Measurements from ENCODE around the gene SOAT1. TPM values are rescaled to one million over a fixed set of nuclear protein-coding genes. Genes with fewer than 3 reads are reported as not detected.

Gene SOAT1
- total and polyA plus RNA-seq, 2 of the 4 experiments (the other 2 are of a cell fraction), result 19.5 to 19.8 TPM

DNA sequence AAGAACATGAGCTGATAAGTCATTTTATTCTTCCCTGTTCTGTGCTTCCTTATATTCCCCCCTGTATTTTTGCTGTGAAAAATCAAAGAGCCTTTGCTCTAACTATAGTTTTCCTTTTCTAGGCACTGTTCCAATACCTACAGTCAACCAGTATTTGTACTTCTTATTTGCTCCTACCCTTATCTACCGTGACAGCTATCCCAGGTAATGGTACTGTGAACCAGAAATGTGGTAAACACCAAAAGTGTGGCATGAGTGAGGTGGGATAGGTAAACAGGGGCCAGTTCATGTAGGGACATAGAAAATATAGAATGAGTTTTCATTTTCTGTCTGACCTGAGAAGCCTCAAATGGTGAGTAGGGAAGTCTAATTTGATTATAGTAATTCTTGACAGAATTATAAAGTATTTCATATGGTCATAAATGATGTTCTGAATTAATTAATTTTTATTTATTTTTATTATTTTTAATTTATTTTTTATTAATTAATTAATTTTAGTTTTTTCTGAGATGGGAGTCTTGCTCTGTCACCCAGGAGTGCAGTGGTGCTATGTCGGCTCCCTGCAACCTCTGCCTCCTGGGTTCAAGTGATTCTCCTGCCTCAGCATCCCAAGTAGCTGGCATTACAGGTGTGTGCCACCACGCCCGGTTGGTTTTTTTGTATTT is 49.3 kb downstream of the SOAT1 start:
- Histone ChIP-seq H3K27me3 (ENCODE audit: control insufficient read depth, insufficient read depth, low read length) (no peaks in the 10 kb centered on the region), H2BK120ac (ENCODE audit: low read depth, low read length) (no peak overlapping the region), H3K36me3 (ENCODE audit: control insufficient read depth, insufficient read depth, low read length) (peaks cover 33% of the 10 kb centered on the region), H2AFZ (replicated peaks; ENCODE audit: low read length, poor library complexity) (no peak overlapping the region), H3K79me1 (ENCODE audit: low read depth in 1 of 2, low read length in 2 of 2) (peaks cover 6 to 7% of the 10 kb centered on the region in 2 experiments; a peak in 2 of 4 replicates), H3K4me3 (ENCODE audit: insufficient read depth, low read depth, low read length) (no peak overlapping the region), H3K4me2 (ENCODE audit: low read depth, low read length) (no peak overlapping the region), H2BK20ac (ENCODE audit: low read depth, low read length) (no peak overlapping the region), H2AK9ac (replicated peaks; ENCODE audit: low read depth, low read length, poor library complexity) (no peak overlapping the region), H3K27ac (ENCODE audit: insufficient read depth, low read length) (no peak overlapping the region), H3K14ac (replicated peaks; ENCODE audit: low read depth, low read length) (no peak overlapping the region), H4K20me1 (ENCODE audit: insufficient read depth, low read length) (no peaks in the 10 kb centered on the region), H3K9me3 (ENCODE audit: control insufficient read depth, insufficient read depth, low read length) (no peaks in the 10 kb centered on the region), H3K4me1 (ENCODE audit: control insufficient read depth, insufficient read depth, low read length) (no peaks in the 10 kb centered on the region), H3K56ac (ENCODE audit: extremely low read depth, insufficient read depth, low read length) (no peak overlapping the region), H2BK5ac (ENCODE audit: low read depth, low read length, poor library complexity, severe bottlenecking) (no peak overlapping the region), H3K9ac (ENCODE audit: low read depth, low read length) (no peak overlapping the region), H2AK5ac (ENCODE audit: low read depth, low read length) (no peak overlapping the region), H3K4ac (ENCODE audit: low read depth, low read length) (no peak overlapping the region), H4K91ac (ENCODE audit: insufficient read depth, low read depth, low read length) (no peak overlapping the region), H3K23ac (ENCODE audit: low read depth, low read length) (no peak overlapping the region), H4K5ac (ENCODE audit: low read depth, low read length) (no peak overlapping the region), H3K9me1 (ENCODE audit: insufficient read depth, low read length) (no peaks in the 10 kb centered on the region), H3K18ac (ENCODE audit: low read depth, low read length) (no peak overlapping the region), H2BK15ac (ENCODE audit: low read depth, low read length) (no peak overlapping the region), H4K8ac (ENCODE audit: low read depth in 2 of 2, low read length in 2 of 2) (no peak overlapping the region)
- WGBS, 2 experiments (ENCODE audit: extremely low coverage in 2 of 2, insufficient read length in 1 of 2), result 87% methylated on average over 3 of the region's 4 CpGs; no CpG with 5 or more reads in 1 of the 2 experiments
- intact Hi-C loops (cut with micrococcal nuclease) (no loop called here), in situ Hi-C loops (cut with MboI; ENCODE audit: low sequenced_read_pairs) (no loop called here), dilution Hi-C loops (cut with HindIII; ENCODE audit: low sequenced_read_pairs, unreplicated experiment) (no loop called here)
- ATAC-seq (ENCODE audit: low read depth), result no peak
- CTCF ChIA-PET, result no interaction called here
- no TSS peak for BruUV-seq (replicated peaks)
- no peak for DNase-seq
- POLR2A ChIA-PET (ENCODE audit: unreplicated experiment), result no interaction called here
- TF ChIP-seq MAFK (IDR thresholded peaks at IDR 0.05; ENCODE audit: low read depth, low read length), result no peak
- no peak for TF ChIP-seq CEBPB (IDR thresholded peaks at IDR 0.05; ENCODE audit: low read depth, low read length)
- TF ChIP-seq, protein P1, sequence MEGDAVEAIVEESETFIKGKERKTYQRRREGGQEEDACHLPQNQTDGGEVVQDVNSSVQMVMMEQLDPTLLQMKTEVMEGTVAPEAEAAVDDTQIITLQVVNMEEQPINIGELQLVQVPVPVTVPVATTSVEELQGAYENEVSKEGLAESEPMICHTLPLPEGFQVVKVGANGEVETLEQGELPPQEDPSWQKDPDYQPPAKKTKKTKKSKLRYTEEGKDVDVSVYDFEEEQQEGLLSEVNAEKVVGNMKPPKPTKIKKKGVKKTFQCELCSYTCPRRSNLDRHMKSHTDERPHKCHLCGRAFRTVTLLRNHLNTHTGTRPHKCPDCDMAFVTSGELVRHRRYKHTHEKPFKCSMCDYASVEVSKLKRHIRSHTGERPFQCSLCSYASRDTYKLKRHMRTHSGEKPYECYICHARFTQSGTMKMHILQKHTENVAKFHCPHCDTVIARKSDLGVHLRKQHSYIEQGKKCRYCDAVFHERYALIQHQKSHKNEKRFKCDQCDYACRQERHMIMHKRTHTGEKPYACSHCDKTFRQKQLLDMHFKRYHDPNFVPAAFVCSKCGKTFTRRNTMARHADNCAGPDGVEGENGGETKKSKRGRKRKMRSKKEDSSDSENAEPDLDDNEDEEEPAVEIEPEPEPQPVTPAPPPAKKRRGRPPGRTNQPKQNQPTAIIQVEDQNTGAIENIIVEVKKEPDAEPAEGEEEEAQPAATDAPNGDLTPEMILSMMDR (conservative IDR thresholded peaks at IDR 0.05; ENCODE audit: low read depth, low read length), result no peak
- TF ChIP-seq RCOR1 (IDR thresholded peaks at IDR 0.05; ENCODE audit: insufficient replicate concordance, low read length), result no peak
- no peak for TF ChIP-seq MXI1 (IDR thresholded peaks at IDR 0.05; ENCODE audit: borderline replicate concordance, low read depth, low read length)
- TF ChIP-seq RAD21 (IDR thresholded peaks at IDR 0.05; ENCODE audit: low read length), result no peak
- TF ChIP-seq BHLHE40 (IDR thresholded peaks at IDR 0.05; ENCODE audit: low read depth, low read length), result no peak
- TF ChIP-seq NFE2L2 (IDR thresholded peaks at IDR 0.05; ENCODE audit: low read depth, low read length), result no peak
- no peak for TF ChIP-seq SMC3 (IDR thresholded peaks at IDR 0.05; ENCODE audit: low read depth, low read length)
- TF ChIP-seq RFX5 (IDR thresholded peaks at IDR 0.05; ENCODE audit: low read depth, low read length), result no peak
- TF ChIP-seq, protein P2, sequence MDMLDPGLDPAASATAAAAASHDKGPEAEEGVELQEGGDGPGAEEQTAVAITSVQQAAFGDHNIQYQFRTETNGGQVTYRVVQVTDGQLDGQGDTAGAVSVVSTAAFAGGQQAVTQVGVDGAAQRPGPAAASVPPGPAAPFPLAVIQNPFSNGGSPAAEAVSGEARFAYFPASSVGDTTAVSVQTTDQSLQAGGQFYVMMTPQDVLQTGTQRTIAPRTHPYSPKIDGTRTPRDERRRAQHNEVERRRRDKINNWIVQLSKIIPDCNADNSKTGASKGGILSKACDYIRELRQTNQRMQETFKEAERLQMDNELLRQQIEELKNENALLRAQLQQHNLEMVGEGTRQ (IDR thresholded peaks at IDR 0.05; ENCODE audit: low read depth, low read length), result no peak
- no peak for TF ChIP-seq POLR2A (IDR thresholded peaks at IDR 0.05; ENCODE audit: low read depth, low read length)
- TF ChIP-seq, protein P3, sequence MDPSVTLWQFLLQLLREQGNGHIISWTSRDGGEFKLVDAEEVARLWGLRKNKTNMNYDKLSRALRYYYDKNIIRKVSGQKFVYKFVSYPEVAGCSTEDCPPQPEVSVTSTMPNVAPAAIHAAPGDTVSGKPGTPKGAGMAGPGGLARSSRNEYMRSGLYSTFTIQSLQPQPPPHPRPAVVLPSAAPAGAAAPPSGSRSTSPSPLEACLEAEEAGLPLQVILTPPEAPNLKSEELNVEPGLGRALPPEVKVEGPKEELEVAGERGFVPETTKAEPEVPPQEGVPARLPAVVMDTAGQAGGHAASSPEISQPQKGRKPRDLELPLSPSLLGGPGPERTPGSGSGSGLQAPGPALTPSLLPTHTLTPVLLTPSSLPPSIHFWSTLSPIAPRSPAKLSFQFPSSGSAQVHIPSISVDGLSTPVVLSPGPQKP (IDR thresholded peaks at IDR 0.05; ENCODE audit: borderline replicate concordance, low read depth, low read length), result no peak
- no peak for TF ChIP-seq FOS (IDR thresholded peaks at IDR 0.05; ENCODE audit: low read depth, low read length)
- no peak for TF ChIP-seq CHD1 (IDR thresholded peaks at IDR 0.05; ENCODE audit: low read depth, low read length)
